Fibroblast of the conjunctiva (primary cell): ENCODE measurements around the gene SYNPR.
"Not testable (repeated sequence)": the region's sequence is repeated elsewhere in the genome, so short reads cannot be mapped to it uniquely, and the experiment has no call there.

ENCODE experiments used
- DNase-seq: peaks from one replicate; pipeline ENCODE4 v3.0.0-alpha.2; 2010; ENCODE audit warnings: low read depth

The SYNPR gene

GRCh38 chr3:63624941-63625560 lies 346.9 kb downstream of the SYNPR start:
- peak; percentile 43 for DNase-seq

DNA sequence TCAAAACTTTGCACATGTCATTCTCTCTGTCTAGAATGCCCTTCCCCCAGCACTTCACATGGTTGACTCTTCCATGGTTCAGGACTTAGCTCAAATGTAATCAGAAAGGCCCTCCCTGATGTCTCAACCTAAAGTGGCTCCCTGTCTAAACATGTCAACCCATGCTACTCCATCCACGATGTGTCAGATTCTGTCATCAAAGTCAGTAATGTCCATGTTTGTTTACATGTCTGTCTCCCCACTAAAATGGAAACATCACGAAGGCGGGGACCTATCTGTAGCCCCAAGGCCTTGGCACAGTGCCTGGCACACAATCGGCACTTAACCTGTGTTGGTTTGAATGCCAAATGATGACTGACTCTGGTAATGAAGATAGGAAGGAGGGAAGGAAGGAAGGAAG lies 353.6 kb downstream of the SYNPR start:
- no peak for DNase-seq

- DNase-seq, result no peak
Measured at GRCh38 chr3:63635186-63635585, 357.1 kb downstream of the SYNPR start.

DNA sequence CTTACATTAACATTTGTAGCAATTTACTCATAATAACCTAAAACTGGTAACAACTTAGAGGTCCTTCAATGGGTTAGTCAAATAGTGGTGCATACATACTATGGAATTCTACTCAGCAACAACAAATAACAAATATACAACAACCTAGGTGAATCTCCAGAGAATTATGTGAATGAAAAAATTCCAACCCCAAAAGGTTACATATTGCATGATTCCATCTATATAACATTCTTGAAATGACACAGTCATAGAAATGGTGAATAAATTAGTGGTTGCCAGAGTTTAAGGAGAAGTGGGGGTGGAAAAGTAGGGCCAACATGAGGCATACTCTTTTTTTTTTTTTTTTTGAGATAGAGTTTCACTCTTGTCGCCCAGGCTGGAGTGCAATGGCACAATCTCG lies 361.7 kb downstream of the SYNPR start:
- DNase-seq, result no peak

DNA sequence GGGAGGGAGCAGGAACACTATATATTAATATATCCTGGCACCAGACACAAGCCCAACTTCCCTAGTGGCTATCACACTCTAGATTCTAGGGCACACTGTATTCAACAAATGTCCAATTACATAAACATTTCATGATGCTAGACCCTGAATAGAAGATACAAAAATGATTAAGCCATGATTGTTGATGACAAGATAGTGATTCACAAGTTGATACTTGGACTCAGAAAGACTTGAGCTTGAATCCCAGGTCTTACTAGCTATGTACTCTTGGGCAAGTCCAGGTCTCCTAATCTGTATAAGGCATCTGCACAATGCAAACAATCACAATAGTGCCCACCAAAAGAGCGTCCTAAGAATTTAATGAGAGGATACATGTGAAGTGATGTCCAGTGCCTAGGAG lies 364.4 kb downstream of the SYNPR start:
- no peak for DNase-seq

GRCh38 chr3:63644212-63644797 lies 366.2 kb downstream of the SYNPR start:
- DNase-seq, result no peak

DNA sequence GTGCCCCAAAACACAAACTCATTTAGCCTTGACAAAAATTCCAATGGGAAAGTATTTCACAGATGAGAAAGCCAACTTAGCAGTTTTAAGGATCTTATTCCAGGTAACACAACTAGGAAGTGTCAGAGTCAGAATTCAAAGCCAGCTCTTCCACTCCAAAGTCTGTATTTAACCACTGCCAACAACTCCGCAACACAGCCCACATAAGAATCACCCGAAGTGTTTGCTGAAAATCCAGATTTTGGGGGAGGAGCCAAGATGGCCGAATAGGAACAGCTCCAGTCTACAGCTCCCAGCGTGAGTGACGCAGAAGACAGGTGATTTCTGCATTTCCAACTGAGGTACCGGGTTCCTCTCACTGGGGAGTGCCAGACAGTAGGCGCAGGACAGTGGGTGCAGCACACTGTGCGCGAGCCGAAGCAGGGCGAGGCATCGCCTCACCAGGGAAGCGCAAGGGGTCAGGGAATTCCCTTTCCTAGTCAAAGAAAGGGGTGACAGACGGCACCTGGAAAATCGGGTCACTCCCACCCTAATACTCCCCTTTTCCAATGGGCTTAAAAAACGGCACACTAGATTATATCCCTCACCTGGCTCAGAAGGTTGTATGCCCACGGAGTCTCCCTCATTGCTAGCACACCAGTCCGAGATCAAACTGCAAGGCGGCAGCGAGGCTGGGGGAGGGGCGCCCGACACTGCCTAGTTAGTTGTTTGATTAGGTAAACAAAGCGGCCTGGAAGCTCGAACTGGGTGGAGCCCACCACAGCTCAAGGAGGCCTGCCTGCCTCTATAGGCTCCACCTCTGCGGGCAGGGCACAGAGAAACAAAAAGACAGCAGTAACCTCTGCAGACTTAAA lies 367.0 kb downstream of the SYNPR start:
- DNase-seq, result not testable (repeated sequence)

- no peak for DNase-seq
Measured at GRCh38 chr3:63652066-63652725, 374.1 kb downstream of the SYNPR start, which contains the start of gene SNTN. SNTN (plus strand) TSS chr3:63652675; CDS start chr3:63652688, 13 bp downstream.

DNA sequence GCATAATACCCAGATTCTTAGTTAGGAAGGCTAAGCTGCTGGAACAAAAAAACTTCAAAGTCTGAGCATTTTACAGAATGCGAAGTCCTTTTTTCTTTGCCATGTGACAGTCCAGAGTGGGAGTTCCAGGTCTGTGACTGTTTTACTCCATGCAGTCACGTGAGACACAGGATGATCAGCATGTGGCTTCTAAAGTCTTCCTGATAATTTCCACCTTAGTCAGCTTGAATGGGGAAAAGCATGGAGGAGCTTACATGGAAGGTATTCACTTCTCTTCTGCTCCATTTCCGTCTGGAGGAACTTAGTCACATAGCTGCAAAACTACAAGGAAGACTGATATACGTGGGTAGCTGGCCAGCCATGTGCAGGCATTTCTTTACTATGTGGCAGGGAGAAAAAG lies 376.1 kb downstream of the SYNPR start:
- no peak for DNase-seq

DNA sequence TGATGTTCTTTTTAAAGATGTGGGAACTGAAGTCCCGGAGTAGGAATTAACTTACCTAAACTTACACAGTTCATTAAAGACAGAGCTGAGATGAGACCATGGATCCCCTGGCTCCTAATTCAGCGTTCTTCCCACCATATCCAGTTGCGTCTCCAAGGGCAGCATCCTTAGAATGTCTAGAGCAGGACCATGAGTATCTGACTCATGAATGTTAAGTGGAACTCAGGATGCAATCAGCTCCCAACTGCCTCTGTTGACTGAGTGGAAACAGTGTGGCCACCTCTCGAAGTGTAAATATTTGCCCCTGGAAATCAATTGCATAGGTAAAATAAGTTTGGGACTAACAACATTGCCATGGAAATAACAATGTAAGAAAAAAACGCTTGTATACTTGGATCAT lies 376.8 kb downstream of the SYNPR start:
- DNase-seq, result no peak

DNA sequence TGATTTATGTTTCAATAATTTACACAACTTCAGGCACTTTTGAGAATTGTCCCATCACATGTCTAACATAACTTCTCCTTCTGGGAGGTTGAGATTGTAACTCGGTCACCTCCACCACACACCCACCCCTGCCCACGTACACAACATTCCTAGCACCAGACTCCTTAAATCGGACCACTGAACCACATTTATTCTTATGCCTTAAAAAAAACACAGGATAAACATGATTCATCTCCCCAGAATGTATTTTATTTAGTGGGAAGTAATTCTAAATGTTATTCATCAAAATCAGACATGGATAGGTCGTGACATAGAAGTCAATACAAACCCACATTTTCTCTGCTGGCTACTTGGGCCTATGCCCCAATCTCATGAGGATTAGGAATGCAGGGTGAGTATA lies 377.4 kb downstream of the SYNPR start:
- no peak for DNase-seq

- peak; percentile 6 for DNase-seq
Measured at GRCh38 chr3:63656786-63657185, 378.7 kb downstream of the SYNPR start.

DNA sequence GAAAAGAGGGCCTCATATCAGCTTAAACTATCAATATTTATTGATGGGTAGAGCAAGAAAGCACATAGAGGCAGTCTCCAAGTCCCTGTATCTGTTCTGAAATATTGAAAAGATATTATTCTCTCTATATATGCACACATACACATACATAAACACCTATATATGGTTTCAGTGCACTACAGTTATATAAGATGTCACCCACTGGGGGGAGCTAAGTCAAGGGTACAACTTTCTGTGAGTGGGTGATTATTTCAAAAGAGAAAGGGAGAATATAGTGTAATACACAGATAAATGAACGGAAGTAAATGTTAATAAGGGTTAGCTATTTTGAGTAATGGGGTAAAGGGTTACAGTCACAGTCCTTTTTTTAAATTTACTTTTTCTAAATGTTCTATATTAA lies 383.1 kb downstream of the SYNPR start:
- DNase-seq, result no peak

GRCh38 chr3:63662011-63662410 lies 383.9 kb downstream of the SYNPR start:
- DNase-seq, result no peak

- no peak for DNase-seq
Measured at GRCh38 chr3:63662500-63662899, 384.4 kb downstream of the SYNPR start.
